ENCODE data around the gene TMEM125. TPM values are rescaled to one million over a fixed set of nuclear protein-coding genes. Genes with fewer than 3 reads are reported as not detected.

The TMEM125 gene
- total and polyA plus RNA-seq, 10 of the 15 experiments (the other 5 are each of a cell fraction or from before 2014, with no cell fraction given) = 0.28 TPM; not detected in 9

DNA sequence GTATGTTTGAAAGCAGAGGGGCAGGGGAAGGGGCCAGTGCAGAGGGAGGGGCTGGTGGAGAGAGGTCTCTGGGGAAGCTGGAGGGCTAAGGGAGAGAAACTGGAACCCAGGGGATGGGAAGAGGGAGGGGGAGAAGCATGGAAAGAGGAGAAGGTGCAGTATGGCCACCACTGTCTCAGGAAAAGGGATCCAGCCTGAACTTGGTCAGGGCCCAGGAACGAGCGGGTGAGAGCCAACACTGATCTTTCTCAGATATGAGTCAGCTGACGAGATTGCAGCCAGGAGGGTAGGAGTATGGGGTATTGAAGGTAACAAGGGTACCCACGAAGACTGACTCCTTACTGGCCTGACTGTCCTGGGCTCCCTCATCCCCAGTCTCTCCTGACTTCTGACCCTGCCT is 49.0 kb downstream of the TMEM125 start:
- SMC1A ChIA-PET (ENCODE audit: uncharacterized antibody, unreplicated experiment) = no interaction called here
- no TSS peak for BruUV-seq (replicated peaks)
- intact Hi-C loops (cut with micrococcal nuclease; ENCODE audit: unreplicated experiment) = no loop called here
- H3K27ac ChIP-seq (ENCODE audit: control insufficient read depth, insufficient read depth) = no peak overlapping the region
- in situ Hi-C loops (cut with MboI) = no loop called here
- CTCF ChIA-PET = no interaction called here
- RAD21 ChIA-PET (ENCODE audit: unreplicated experiment) = no interaction called here
- DNase-seq (ENCODE audit: low read depth, low spot score) = no peak
- no peak for FAIRE-seq
- H3K4me2 ChIP-seq (ENCODE audit: control insufficient read depth, insufficient read depth) = no peak overlapping the region
- no peak overlapping the region for H2AFZ ChIP-seq (ENCODE audit: control insufficient read depth, low read depth, low read length)
- H3K9me3 ChIP-seq (replicated peaks; ENCODE audit: control insufficient read depth, insufficient read depth, low read length) = no peaks in the 10 kb centered on the region
- POLR2A ChIA-PET = no interaction called here
- H3K4me3 ChIP-seq = no peak overlapping the region
- no peaks in the 10 kb centered on the region for H4K20me1 ChIP-seq (ENCODE audit: control insufficient read depth, insufficient read depth)
- H3K79me2 ChIP-seq (ENCODE audit: control insufficient read depth, insufficient read depth, low read length) = no peaks in the 10 kb centered on the region
- no peaks in the 10 kb centered on the region for H3K36me3 ChIP-seq (ENCODE audit: control insufficient read depth in 2 of 2, insufficient read depth in 2 of 2, low read length in 1 of 2)
- ATAC-seq = no peak
- H3K9ac ChIP-seq (ENCODE audit: control insufficient read depth, insufficient read depth, low read length) = no peak overlapping the region
- 24% methylated on average over 4 of the region's 4 CpGs for WGBS (ENCODE audit: insufficient coverage, insufficient replicate concordance, low lambda C conversion rate, missing lambda C conversion rate)
- no peaks in the 10 kb centered on the region for H3K4me1 ChIP-seq (ENCODE audit: control insufficient read depth, insufficient read depth, low read length)
- TF ChIP-seq CREB1 (IDR thresholded peaks at IDR 0.05; ENCODE audit: low read depth) = no peak
- TF ChIP-seq JUNB (IDR thresholded peaks at IDR 0.05) = no peak
- no peak for TF ChIP-seq ZNF217 (IDR thresholded peaks at IDR 0.05)
- no peak for TF ChIP-seq POLR2AphosphoS2 (IDR thresholded peaks at IDR 0.05; ENCODE audit: low read depth, low read length)
- no peak for TF ChIP-seq EGR1 (IDR thresholded peaks at IDR 0.05; ENCODE audit: borderline replicate concordance in 1 of 2, low read depth in 2 of 2, low read length in 2 of 2)
- no peak for TF ChIP-seq TCF3 (IDR thresholded peaks at IDR 0.05; ENCODE audit: borderline replicate concordance, insufficient read depth, low read depth, low read length)
- TF ChIP-seq, protein P1, sequence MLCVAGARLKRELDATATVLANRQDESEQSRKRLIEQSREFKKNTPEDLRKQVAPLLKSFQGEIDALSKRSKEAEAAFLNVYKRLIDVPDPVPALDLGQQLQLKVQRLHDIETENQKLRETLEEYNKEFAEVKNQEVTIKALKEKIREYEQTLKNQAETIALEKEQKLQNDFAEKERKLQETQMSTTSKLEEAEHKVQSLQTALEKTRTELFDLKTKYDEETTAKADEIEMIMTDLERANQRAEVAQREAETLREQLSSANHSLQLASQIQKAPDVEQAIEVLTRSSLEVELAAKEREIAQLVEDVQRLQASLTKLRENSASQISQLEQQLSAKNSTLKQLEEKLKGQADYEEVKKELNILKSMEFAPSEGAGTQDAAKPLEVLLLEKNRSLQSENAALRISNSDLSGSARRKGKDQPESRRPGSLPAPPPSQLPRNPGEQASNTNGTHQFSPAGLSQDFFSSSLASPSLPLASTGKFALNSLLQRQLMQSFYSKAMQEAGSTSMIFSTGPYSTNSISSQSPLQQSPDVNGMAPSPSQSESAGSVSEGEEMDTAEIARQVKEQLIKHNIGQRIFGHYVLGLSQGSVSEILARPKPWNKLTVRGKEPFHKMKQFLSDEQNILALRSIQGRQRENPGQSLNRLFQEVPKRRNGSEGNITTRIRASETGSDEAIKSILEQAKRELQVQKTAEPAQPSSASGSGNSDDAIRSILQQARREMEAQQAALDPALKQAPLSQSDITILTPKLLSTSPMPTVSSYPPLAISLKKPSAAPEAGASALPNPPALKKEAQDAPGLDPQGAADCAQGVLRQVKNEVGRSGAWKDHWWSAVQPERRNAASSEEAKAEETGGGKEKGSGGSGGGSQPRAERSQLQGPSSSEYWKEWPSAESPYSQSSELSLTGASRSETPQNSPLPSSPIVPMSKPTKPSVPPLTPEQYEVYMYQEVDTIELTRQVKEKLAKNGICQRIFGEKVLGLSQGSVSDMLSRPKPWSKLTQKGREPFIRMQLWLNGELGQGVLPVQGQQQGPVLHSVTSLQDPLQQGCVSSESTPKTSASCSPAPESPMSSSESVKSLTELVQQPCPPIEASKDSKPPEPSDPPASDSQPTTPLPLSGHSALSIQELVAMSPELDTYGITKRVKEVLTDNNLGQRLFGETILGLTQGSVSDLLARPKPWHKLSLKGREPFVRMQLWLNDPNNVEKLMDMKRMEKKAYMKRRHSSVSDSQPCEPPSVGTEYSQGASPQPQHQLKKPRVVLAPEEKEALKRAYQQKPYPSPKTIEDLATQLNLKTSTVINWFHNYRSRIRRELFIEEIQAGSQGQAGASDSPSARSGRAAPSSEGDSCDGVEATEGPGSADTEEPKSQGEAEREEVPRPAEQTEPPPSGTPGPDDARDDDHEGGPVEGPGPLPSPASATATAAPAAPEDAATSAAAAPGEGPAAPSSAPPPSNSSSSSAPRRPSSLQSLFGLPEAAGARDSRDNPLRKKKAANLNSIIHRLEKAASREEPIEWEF (IDR thresholded peaks at IDR 0.05; ENCODE audit: insufficient replicate concordance, low read depth, low read length) = no peak
- TF ChIP-seq, protein P2, sequence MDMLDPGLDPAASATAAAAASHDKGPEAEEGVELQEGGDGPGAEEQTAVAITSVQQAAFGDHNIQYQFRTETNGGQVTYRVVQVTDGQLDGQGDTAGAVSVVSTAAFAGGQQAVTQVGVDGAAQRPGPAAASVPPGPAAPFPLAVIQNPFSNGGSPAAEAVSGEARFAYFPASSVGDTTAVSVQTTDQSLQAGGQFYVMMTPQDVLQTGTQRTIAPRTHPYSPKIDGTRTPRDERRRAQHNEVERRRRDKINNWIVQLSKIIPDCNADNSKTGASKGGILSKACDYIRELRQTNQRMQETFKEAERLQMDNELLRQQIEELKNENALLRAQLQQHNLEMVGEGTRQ (IDR thresholded peaks at IDR 0.05; ENCODE audit: borderline replicate concordance, low read depth, low read length) = no peak
- TF ChIP-seq CBX3 (IDR thresholded peaks at IDR 0.05; ENCODE audit: borderline replicate concordance, low read depth) = no peak
- TF ChIP-seq IKZF2 (IDR thresholded peaks at IDR 0.05) = no peak
- no peak for TF ChIP-seq MEF2B (IDR thresholded peaks at IDR 0.05; ENCODE audit: partially characterized antibody, poor library complexity, severe bottlenecking)
- H3K27me3 ChIP-seq (replicated peaks in 1 of 2; ENCODE audit: control insufficient read depth in 2 of 2, insufficient read depth in 2 of 2, low read length in 1 of 2) = no peaks in the 10 kb centered on the region

All from GM12878 (cell line).